GM19099 (cell line): ENCODE data around the gene PLCB1.

Experiments used
- POLR2A ChIP-seq: IDR thresholded peaks from 3 replicates; pipeline ENCODE4 v1.6.1; 2011; ENCODE audit warnings: low read depth; ENCODE audit not compliant: insufficient read length; ENCODE audit errors: extremely low read depth

The PLCB1 gene

GRCh38 chr20:8145246-8146168 is 13.4 kb downstream of the PLCB1 start:
- no peak for TF ChIP-seq POLR2A

GRCh38 chr20:8147476-8147875 is 15.4 kb downstream of the PLCB1 start:
- no peak for TF ChIP-seq POLR2A

DNA sequence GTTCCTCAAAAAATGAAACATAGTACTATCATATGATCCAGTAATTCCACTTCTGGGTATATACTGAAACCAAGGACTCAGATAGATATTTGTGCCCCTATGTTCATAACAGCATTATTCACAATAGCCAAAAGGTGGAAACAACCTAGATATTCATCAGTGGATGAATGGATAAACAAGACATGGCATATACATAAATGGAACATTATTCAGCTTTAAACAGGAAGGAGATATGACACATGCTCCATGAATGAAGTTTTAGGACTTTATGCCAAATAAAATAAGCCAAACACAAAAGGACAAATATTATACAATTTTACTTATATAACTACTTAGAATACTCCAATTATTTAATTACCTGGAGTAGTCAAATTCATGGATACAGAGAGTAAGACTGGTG is 16.4 kb downstream of the PLCB1 start:
- no peak for TF ChIP-seq POLR2A

- no peak for TF ChIP-seq POLR2A
Observed at GRCh38 chr20:8150591-8150990, 18.5 kb downstream of the PLCB1 start.

DNA sequence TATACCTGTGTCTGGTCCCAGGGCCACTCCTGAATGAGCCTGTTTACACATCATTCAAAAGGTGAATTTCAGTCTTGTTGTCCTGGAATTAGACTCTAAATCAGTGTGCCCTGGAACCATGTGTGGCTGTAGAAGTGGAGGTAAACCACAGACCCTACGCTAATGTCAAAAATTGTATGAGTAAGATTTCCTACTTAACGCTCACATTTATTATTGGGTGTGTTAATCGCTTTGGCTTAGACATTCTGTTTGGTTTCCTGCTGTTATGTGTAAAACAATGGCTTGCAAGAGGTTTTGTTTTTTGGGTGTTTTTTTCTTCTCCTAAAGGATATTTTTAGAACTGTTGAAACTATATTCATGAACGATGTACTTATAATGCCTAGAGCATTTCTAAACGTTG is 19.3 kb downstream of the PLCB1 start:
- TF ChIP-seq POLR2A = no peak

DNA sequence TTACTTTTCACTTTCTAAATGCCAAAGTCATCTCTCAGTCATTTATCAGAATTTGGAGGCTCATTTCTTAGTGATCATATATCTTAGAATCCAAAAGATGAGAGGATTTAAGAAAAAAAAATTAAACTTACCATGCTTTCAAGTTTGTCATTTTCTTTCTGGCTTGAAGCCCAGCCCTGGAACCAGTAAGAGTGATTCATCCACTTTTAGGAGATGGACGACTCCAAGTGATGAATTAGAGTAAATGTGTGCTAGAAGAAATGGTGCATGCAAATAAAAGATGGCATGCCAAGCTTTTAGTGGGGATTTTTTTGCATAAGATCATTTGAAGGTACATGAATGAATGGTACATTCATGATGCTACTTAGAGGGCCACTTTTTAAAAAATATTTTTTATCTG is 20.1 kb downstream of the PLCB1 start:
- TF ChIP-seq POLR2A = no peak

DNA sequence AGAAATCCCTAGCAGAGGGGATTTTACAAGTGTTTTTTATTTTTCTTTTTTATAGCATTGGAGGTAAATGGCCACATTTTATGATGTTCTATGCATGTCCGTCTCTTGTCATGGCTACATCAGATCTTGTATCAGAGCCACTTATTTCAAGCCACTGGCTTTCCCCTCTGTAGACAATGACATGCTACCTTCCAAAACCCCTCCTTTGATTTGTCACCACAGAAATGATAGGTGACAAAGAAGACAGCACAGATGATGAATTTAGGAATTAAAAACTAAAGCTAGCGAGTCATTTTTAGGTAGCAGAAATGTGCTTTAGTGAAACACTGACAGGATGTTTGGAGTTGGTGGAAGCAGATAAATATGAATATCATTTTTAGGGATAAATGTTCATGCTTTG is 20.8 kb downstream of the PLCB1 start:
- TF ChIP-seq POLR2A = no peak

GRCh38 chr20:8153281-8153908 is 21.3 kb downstream of the PLCB1 start:
- no peak for TF ChIP-seq POLR2A

- no peak for TF ChIP-seq POLR2A
Observed at GRCh38 chr20:8154638-8155037, 22.6 kb downstream of the PLCB1 start.

DNA sequence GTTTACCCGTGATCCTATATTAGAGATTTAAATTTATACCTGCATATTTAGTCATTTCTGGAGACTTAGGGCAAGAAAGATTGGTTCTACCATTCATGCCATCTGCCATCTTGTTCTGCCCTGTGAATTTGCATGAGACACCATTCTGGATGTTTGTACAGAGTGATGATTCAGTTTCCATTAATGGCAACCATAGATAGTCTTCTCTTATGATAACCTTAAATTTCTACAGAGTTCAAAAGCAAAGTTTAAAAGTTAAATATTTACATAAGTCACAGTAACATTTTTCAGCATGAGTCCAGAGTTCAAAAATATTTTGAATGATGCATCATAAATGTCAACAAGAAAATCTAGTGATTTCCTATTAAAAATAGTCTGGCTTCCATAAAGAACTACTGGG is 23.2 kb downstream of the PLCB1 start:
- TF ChIP-seq POLR2A = no peak

DNA sequence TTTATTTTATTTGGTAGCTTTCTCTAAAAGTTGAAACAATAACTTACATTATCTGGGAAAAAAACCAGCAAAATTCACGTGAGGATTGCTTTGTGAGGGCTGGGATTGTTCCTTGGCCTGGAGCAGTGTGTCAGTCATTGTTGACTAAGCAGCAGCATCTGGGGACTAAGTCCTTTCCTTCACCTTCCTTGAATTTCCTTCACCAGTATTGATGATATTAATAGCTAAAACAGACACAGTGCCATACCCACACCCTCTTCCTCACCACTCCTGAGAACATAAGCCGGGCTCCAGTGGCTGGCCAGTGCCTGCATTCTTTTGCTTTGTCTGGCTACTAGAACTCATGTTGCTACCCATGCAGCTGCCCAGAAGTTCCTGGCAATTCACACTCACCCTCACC is 23.7 kb downstream of the PLCB1 start:
- no peak for TF ChIP-seq POLR2A

GRCh38 chr20:8156235-8157079 is 24.4 kb downstream of the PLCB1 start:
- TF ChIP-seq POLR2A = no peak

GRCh38 chr20:8161264-8162071 is 29.4 kb downstream of the PLCB1 start:
- TF ChIP-seq POLR2A = no peak

- no peak for TF ChIP-seq POLR2A
Observed at GRCh38 chr20:8162610-8163009, 30.5 kb downstream of the PLCB1 start.

GRCh38 chr20:8163543-8163942 is 31.5 kb downstream of the PLCB1 start:
- no peak for TF ChIP-seq POLR2A

DNA sequence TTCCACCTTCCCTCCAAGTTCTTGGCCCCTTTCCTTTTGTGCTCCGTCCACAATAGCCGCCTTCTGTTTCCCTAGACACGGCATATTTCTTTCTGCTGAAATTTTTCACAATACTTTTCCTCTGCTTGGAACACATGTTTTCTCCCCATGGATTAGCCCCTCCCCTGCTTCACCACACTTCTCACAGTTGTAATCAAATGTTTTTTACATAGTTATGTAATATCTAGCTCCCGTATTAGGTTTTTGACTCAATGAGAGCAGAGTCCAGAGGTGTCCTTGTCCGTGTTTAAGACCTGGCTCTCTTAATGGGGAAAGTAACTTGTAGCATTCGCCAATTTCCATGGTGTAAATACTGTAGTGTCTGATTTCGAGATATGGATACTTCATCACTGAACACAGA is 34.7 kb downstream of the PLCB1 start:
- no peak for TF ChIP-seq POLR2A
